ELF-1 (cell line): ENCODE measurements around the gene SLC13A1.

Source experiments
- DNase-seq: peaks from one replicate; pipeline ENCODE4 v3.0.0-alpha.2; 2016; ENCODE audit warnings: low read depth, low spot score

SLC13A1 gene

GRCh38 chr7:123198111-123198510, 1.7 kb downstream of the SLC13A1 start:
- DNase-seq = no peak

GRCh38 chr7:123193235-123193634, 6.5 kb downstream of the SLC13A1 start:
- DNase-seq = no peak

- DNase-seq = no peak
These were observed 8.6 kb downstream of the SLC13A1 start for GRCh38 chr7:123191132-123191531.

GRCh38 chr7:123190109-123190831, 9.5 kb downstream of the SLC13A1 start:
- DNase-seq = no peak

GRCh38 chr7:123185756-123186155, 14.0 kb downstream of the SLC13A1 start:
- no peak for DNase-seq

- DNase-seq = no peak
These were observed 15.5 kb downstream of the SLC13A1 start for GRCh38 chr7:123184271-123184670.

- no peak for DNase-seq
These were observed 16.3 kb downstream of the SLC13A1 start for GRCh38 chr7:123183431-123183830.

GRCh38 chr7:123177442-123177841, 22.3 kb downstream of the SLC13A1 start:
- DNase-seq = no peak

- DNase-seq = no peak
These were observed 29.2 kb downstream of the SLC13A1 start for GRCh38 chr7:123170333-123171246.

- no peak for DNase-seq
These were observed 30.7 kb downstream of the SLC13A1 start for GRCh38 chr7:123169065-123169464.

GRCh38 chr7:123157606-123158005, 42.2 kb downstream of the SLC13A1 start:
- no peak for DNase-seq

- DNase-seq = no peak
These were observed 44.2 kb downstream of the SLC13A1 start for GRCh38 chr7:123155571-123155970.

- DNase-seq = peak; percentile 47
These were observed 45.4 kb downstream of the SLC13A1 start for GRCh38 chr7:123154231-123154860.

- DNase-seq = no peak
These were observed 48.3 kb downstream of the SLC13A1 start for GRCh38 chr7:123151443-123151842.

GRCh38 chr7:123148813-123149212, 51.0 kb downstream of the SLC13A1 start:
- DNase-seq = no peak

GRCh38 chr7:123143252-123144006, 56.3 kb downstream of the SLC13A1 start:
- no peak for DNase-seq

GRCh38 chr7:123140561-123140960, 59.2 kb downstream of the SLC13A1 start:
- no peak for DNase-seq

GRCh38 chr7:123135960-123136359, 63.8 kb downstream of the SLC13A1 start:
- DNase-seq = no peak

- no peak for DNase-seq
These were observed 65.8 kb downstream of the SLC13A1 start for GRCh38 chr7:123133924-123134323.

GRCh38 chr7:123131961-123132360, 67.8 kb downstream of the SLC13A1 start:
- DNase-seq = no peak

GRCh38 chr7:123131556-123131955, 68.2 kb downstream of the SLC13A1 start:
- no peak for DNase-seq

GRCh38 chr7:123131140-123131539, 68.6 kb downstream of the SLC13A1 start:
- no peak for DNase-seq
